ENCODE measurements around the gene REEP5. TPM values are rescaled to one million over a fixed set of nuclear protein-coding genes. Genes with fewer than 3 reads are reported as not detected.
A peak's percentile ranks its signal among the peaks of the same experiment; 100 is the strongest.

Gene REEP5
- total RNA-seq, 1 experiment from 2014 or later, result 46.2 TPM

DNA sequence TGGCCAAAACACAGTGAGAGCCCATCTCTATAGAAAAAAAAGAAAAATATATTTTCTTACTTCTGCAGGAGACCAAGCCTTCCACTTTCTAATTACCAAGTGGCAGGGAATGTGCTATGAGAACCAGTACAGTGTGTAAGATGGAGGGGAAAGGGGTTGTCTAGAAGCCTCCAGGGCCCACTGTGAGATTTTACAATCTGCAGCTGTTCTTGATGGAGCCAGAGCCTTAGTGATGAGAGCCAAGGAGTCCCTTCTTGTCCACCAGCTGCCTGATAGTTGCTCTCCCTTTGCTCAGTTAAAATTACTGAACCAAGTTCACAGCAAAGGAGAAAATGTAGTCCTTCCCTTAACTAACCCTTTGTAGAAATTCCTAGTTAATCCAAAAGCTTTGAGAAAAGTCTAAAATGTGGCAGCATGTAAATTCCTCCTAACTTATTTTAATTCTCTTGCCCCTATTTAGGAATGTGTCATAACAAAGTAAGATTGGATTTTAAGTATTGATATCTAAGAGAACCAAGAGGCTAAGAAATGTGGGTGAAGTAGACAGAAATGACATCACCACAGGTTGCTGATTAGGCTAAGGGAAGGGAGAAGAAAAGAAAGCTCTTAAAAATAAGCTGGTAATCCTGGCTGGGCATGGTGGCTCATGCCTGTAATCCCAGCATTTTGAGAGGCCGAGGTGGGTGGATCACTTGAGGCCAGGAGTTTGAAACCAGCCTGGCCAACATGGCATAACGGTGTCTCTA lies 41.6 kb downstream of the REEP5 start:
- no peak for TF ChIP-seq CTCF (conservative IDR thresholded peaks at IDR 0.05)
- H3K56ac ChIP-seq (ENCODE audit: insufficient read length, low read depth, low read length), result no peak overlapping the region
- no peak overlapping the region for H4K91ac ChIP-seq (ENCODE audit: insufficient read length, low read depth, low read length)
- no peaks in the 10 kb centered on the region for H3K4me1 ChIP-seq (ENCODE audit: insufficient read depth, low read length)
- no peak overlapping the region for H3K14ac ChIP-seq (ENCODE audit: insufficient read depth, low read length)
- no peaks in the 10 kb centered on the region for H4K20me1 ChIP-seq (ENCODE audit: control insufficient read depth, insufficient read depth, insufficient read length)
- H3K27me3 ChIP-seq (ENCODE audit: insufficient read depth, low read length), result no peaks in the 10 kb centered on the region
- peaks cover 19 to 28% of the 10 kb centered on the region in 2 experiments for H3K4me1 Mint-ChIP-seq
- no peak overlapping the region for H3K4me2 ChIP-seq (ENCODE audit: insufficient read depth, insufficient read length, low read length)
- H3T11ph ChIP-seq (ENCODE audit: low read length), result no peak overlapping the region
- no peak overlapping the region for H2AK5ac ChIP-seq (ENCODE audit: insufficient read length, low read length)
- H3K27ac ChIP-seq (ENCODE audit: insufficient read length, low read depth, low read length), result no peak overlapping the region
- no peaks in the 10 kb centered on the region for H3K23me2 ChIP-seq (ENCODE audit: insufficient read length, low read depth, low read length, poor library complexity, severe bottlenecking)
- H2BK120ac ChIP-seq (ENCODE audit: low read depth, low read length, poor library complexity, severe bottlenecking), result no peak overlapping the region
- no peak overlapping the region for H4K8ac ChIP-seq (replicated peaks; ENCODE audit: insufficient read length, low read depth, low read length)
- H3K79me2 ChIP-seq (ENCODE audit: insufficient read depth, low read length), result no peaks in the 10 kb centered on the region
- H3K9ac ChIP-seq (ENCODE audit: extremely low read depth, insufficient read length, low read length), result no peak overlapping the region
- H2BK20ac ChIP-seq (ENCODE audit: low read depth, low read length, poor library complexity, severe bottlenecking), result no peak overlapping the region
- H3K9me3 Mint-ChIP-seq, result no peaks in the 10 kb centered on the region
- H3K27ac Mint-ChIP-seq, result peak overlapping the region in 1 of 3 experiments; percentile 68; a peak in 2 of 7 replicates
- no CpG with 5 or more reads among the region's 2 CpGs for WGBS (ENCODE audit: extremely low coverage, insufficient read length, low lambda C conversion rate)
- no peak for DNase-seq
- H3K18ac ChIP-seq (ENCODE audit: insufficient read length, low read depth, low read length), result no peak overlapping the region
- no peak overlapping the region for H3K4me3 Mint-ChIP-seq
- H3K79me1 ChIP-seq (ENCODE audit: insufficient read depth, low read depth, low read length, poor library complexity, severe bottlenecking), result no peaks in the 10 kb centered on the region
- H4K5ac ChIP-seq (ENCODE audit: insufficient read length, low read depth, low read length), result no peak overlapping the region
- H3K27me3 Mint-ChIP-seq (ENCODE audit: low read depth), result no peaks in the 10 kb centered on the region
- H2BK15ac ChIP-seq (ENCODE audit: low read depth, low read length), result no peak overlapping the region
- H3K9me3 ChIP-seq (ENCODE audit: control insufficient read depth, low read depth, low read length), result no peaks in the 10 kb centered on the region
- H3K36me3 Mint-ChIP-seq (ENCODE audit: insufficient read depth in 1 of 3, low read depth in 3 of 3), result peaks cover 0 to 35% (median 23%) of the 10 kb centered on the region in 3 experiments; a peak in 6 of 7 replicates
- no peak overlapping the region for H2BK12ac ChIP-seq (ENCODE audit: insufficient read length, low read depth, low read length)
- no peak overlapping the region for H3K23ac ChIP-seq (ENCODE audit: insufficient read length, low read depth, low read length)
- H3K4ac ChIP-seq (ENCODE audit: low read depth, low read length), result no peak overlapping the region
- no peak overlapping the region for H2BK5ac ChIP-seq (ENCODE audit: insufficient read length, low read length)
- no peak overlapping the region for H2AFZ ChIP-seq (ENCODE audit: low read length)
